Right lobe of liver (tissue), 4 donors: Measurements from ENCODE around the gene PRRT1.

Experiments
- CTCF ChIP-seq, 4 donors: fragments of 200-600 bp in 3 of 4; fragments of 450-650 bp in 1 of 4; IDR thresholded peaks; one replicate each; pipeline versions ENCODE4 v1.5.1 to v1.8.0; 2016 to 2022; ENCODE audit warnings: antibody characterized with exemption in 4 of 4, mild to moderate bottlenecking in 2 of 4
- POLR2A ChIP-seq: fragments of 450-650 bp; IDR thresholded peaks from one replicate; pipeline ENCODE4 v1.6.1; 2017; ENCODE audit warnings: antibody characterized with exemption, mild to moderate bottlenecking
- donor health status: DM: no; HTN: no; CAD: no.
- donor health status: DM: no; HTN: no; CAD: no.
- donor health status: DM: no; HTN: yes; CAD: no.

- TF ChIP-seq CTCF (IDR thresholded peaks at IDR 0.05): no peak
- no peak for TF ChIP-seq POLR2A
Measured at GRCh38 chr6:32166411-32167061, 14.8 kb upstream of the PRRT1 start.
